Small intestine (tissue), 4 donors: Measurements from ENCODE around the gene PURB. TPM values are rescaled to one million over a fixed set of nuclear protein-coding genes. Genes with fewer than 3 reads are reported as not detected.

ENCODE experiments used
- polyA plus RNA-seq, 4 donors: library from polyadenylated mRNA; stranded (reverse) in 3 of 4; unstranded in 1 of 4; fragments of 200-250 nt in 3 of 4; fragments of 120-200 nt in 1 of 4; gene quantifications; one replicate each; pipeline versions ENCODE4 v1.2.1 to v1.2.3, GENCODE V29; 2013
- donor health status: healthy with polysubstance abuse.
- donor health status: Bipolar disorder and iron deficiency.
- donor health status: healthy.

The PURB gene
- polyA plus RNA-seq, 4 donors, result 4.1 to 20.9 (median 6.3) TPM

Other genes with a start within 250 kb of the PURB start
- 10 to 100 TPM; 18.9 to 75.2 (median 37.6) TPM for gene ZMIZ2, start 136.7 kb downstream of the PURB start, polyA plus RNA-seq
- gene PPIA, start 88.8 kb downstream of the PURB start, polyA plus RNA-seq, result 1,000 to 10,000 TPM; 1,389 to 4,480 (median 2,811) TPM
- 100 to 1,000 TPM in 2 of 4 donors, 10 to 100 TPM in 2; 76.7 to 159 (median 110) TPM for gene H2AZ2, start 37.4 kb downstream of the PURB start, polyA plus RNA-seq
- gene MYO1G, start 93.5 kb upstream of the PURB start, polyA plus RNA-seq, result 1 to 10 TPM; 1.3 to 4.1 (median 1.9) TPM
- gene CCM2, start 114.7 kb upstream of the PURB start, polyA plus RNA-seq, result 10 to 100 TPM; 17.8 to 32.3 (median 24.7) TPM
- gene NACAD, start 203.4 kb upstream of the PURB start, polyA plus RNA-seq, result 1 to 10 TPM in 2 of 4 donors, under 1 TPM in 2; 0.22 to 2.9 (median 1.1) TPM
- 10 to 100 TPM; 44.9 to 70.7 (median 58.2) TPM for gene TBRG4, start 226.2 kb upstream of the PURB start, polyA plus RNA-seq